Cortex of kidney (tissue), 1 donor: Measurements from ENCODE around the gene EGFR.

Experiments used
- DNase-seq: peaks from one replicate; lab custom pipeline; 2025; lab: John Stamatoyannopoulos, UW

The EGFR gene

DNA sequence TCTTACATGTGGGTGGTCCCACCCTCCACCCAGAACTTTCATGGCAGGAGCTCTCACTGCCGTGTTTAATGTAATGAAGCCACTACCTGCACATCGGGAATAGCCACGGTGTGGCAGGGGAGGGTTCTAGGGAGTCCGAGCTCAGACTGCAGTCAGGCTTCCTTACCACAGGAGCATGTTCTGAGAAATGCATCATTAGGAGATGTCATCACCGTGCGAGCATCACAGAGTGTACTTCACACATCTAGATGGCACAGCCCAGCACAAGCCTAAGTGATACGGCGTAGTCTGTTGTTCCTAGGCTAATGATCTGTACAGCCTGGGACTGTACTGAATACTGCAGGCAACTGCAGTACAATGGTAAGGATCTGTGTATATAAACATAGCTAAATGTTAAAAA, 193.4 kb downstream of the EGFR start:
- DNase-seq, result no peak

DNA sequence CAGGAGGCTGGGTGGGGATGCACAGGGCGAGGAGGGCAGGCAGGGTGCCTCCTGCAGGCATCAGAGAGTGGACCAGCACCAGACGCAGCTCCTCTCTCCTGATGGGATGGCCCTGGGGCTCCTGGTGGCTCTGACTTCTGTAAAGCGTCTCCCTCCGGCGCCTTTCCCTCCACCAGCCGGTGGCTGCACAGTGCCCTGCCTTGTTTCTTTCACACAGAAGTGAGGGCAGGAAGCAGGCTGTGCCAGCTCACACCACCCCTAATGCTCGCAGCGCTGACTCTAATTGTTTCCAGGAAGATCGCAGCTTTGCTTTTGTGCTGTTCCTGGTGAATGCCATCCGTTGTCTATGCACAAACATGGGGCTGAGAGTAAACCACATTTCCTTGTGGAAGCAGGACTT, 194.0 kb downstream of the EGFR start:
- no peak for DNase-seq

DNA sequence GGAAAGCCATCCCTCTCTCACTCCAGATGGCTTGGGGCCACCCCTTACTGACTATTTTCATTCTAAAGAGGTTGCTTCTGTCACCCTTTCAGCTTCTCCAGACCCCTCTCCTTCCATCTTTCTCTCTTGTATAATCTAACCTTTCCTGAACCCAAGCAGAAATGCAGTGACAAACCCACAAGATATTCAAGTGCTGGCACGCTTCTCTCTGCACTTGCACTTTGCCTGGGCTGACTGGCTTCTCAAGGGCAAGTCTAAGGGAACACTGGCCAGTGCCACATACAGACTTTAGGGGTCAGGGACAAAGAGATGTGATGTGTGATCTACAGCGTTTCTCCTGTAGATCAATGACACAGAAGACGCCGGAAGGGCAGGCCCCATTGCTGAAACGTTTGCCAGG, 195.9 kb downstream of the EGFR start:
- DNase-seq, result no peak

DNA sequence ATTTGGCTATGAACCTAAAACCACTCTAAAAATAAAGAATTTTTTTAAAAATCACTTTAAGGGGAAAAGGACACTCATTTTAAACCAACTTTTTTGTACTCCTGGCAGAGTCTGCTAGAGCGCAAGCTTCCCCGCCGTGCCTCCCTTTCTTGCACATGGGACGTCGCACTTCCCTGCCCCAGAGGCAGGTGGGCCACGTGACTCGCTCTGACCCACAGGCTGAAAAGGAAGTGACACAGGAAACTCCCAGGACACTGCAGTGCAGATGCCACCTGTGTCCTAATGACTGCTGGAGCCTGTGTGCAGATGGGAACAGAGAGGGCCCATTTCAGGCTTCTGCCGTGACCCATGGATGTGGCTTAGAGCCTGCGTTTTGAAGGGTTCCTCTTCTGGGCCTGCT, 204.2 kb downstream of the EGFR start:
- DNase-seq, result no peak

DNA sequence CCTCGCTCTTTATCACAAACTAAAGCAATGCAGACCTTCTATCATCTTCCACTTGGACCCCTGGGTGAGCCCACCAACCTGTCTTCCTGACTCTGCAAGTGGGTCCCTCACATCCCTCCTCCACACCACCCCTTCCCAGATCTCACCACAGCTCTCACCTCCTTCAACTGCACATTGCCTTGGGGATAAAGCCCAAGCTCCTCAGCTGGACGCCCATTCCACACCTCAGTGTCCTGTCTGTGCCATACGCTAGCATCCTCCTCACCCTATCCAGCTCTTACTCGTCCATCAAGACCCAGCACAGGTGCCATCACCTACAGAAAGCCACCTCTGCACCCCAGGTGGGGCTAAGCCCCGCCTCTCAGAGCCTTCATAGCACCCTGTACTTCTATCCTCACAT, 205.3 kb downstream of the EGFR start:
- no peak for DNase-seq

DNA sequence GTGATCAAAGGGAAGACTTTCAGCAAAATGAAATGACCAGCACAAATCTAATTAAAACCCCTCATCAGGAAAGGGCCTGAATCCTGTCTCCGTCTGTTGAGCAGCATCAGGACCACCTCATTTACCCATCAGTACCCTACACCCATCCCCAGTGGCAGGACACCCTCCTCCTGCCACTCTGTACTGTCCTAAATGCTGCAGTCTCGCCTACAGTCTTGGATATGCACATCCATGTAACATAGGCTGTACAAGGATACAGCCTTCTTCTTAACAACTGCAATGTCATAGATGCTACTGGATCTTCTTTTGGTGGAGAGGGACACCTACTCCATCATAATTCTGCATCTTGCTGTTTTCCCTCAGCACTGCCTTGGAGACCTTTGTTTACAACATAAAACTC, 206.0 kb downstream of the EGFR start:
- no peak for DNase-seq

DNA sequence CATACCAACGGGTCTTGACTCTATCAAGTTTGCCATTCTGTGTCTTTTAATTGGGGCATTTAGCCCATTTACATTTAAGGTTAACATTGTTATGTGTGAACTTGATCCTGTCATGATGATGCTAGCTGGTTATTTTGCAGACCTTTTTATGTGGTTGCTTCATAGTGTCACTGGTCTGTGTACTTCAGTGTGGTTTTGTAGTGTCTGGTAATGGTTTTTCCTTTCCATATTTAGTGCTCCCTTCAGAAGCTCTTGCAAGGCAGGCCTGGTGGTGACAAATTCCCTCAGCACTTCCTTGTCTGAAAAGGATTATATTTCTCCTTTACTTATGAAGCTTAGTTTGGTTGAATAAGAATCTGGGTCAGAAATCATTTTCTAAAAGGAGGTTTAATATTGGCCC, 211.2 kb downstream of the EGFR start:
- DNase-seq, result no peak

DNA sequence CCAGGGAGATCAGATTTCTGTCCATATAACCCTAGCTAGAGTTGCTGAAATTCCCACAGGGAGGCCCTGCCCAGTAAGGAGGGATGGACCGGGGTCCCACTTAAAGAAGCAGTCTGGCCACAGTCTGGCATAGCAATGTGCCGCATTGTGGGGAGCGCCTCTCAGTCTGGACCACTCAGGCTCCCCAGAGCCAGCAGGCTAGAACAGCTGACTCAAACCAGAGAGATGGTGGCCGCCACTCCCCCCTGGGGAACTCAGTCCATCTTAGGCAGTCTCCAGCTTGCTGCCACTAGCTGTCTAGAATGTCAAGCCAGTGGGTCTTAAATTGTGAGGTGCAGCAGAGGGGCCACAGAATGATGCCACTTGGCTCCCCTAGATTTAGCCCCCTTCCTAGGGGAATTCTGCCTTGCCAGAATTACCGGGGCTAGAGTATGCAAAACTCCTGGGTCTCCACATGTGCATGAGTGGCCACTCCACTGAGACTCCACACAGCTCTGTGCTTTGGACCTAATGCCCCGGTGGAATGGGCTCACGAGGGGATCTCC, 213.0 kb downstream of the EGFR start:
- no peak for DNase-seq

DNA sequence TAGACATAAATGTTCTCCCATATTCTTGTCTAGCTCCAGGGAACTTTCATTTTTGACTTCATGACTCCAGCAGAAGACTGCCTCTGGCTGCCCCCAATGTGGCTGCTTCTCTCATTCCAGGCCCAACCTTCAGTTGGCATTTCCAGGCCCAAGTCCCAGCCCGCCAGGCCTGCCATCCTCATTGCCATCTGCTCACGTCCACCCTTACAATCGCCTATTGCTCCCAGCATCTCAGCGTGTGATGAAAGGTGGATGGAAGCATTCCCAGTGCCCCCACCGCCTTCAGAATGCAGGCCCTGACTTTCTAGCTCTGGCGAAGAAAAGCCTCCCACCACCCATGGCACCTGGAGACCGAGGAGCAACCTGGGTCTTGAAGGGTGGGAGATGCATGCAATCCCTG, 214.2 kb downstream of the EGFR start:
- no peak for DNase-seq

DNA sequence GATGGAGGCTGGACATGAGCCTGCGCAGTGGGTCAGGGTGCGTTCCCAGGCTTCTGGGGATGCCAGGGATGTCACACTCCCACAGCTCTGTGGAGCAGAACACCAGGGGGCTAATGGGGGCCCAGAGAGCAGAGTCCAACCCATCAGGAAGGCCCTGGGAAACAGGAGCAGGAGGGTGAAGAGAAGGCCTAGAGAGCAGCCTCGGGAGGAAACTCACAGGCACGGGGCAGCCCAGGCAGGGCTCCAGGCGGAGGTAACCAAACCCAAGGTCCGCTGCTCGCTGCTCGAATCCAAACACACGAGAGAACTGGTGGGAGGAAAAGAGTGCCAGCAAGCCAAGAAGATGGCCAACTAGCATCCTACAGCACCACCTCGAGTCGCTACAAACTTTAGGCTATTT, 215.6 kb downstream of the EGFR start:
- no peak for DNase-seq

DNA sequence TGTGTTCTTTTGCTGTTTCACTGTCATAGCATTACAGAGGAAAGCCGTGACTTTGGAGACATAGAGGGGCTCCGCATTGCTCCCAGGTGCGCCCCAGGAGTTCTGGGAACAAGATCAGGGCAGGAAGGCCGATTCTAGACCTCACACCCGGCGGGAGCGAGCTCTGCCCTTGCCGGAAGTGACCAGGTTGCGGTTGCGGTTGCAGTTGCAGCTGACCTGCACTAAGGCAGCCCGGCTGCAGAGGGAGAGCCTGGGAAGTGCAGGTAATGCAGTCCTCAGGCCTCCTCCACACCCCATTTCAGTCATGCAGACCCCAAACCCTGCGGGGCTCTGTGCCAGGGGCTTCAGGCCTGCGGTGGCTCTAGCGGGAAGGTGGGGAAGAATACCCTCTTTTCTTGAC, 216.3 kb downstream of the EGFR start:
- no peak for DNase-seq

DNA sequence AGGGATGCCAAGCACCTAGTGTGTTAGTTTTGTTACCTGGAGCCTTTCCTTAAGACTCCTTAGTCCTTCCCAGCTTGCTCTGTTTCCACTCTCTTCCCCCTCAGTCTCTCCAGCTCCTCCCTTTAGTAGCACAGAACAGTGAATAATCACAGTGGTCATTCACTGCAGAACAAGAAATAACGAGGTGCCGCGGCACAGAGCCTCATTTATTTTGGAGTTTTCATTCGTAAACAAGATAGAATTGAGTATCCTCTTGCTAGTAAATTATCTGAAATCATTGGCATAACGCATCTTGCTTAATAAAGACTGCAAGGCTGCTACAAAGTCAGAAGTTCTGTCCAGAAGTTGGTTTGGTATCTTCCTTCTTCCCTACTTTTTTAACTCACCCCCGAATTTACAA, 217.0 kb downstream of the EGFR start:
- no peak for DNase-seq

DNA sequence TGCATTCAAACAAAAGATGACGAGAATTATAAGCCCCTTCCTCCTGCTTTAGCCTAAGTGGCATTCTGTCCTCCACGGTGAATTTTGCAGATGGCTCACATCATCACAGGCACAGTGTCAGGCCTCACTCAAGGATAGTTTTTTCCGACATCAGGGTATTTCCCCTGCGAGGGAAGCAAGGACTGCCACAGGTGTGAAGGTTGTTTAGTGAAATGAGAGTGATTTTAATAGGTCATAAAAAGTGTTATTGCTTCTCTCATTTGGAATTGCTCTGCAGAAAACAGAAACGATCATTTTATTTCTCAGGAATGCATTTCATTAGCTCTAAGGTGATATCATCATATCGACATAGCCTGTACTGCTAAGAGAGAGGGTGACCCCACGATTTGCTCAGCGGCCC, 217.7 kb downstream of the EGFR start:
- DNase-seq, result no peak

DNA sequence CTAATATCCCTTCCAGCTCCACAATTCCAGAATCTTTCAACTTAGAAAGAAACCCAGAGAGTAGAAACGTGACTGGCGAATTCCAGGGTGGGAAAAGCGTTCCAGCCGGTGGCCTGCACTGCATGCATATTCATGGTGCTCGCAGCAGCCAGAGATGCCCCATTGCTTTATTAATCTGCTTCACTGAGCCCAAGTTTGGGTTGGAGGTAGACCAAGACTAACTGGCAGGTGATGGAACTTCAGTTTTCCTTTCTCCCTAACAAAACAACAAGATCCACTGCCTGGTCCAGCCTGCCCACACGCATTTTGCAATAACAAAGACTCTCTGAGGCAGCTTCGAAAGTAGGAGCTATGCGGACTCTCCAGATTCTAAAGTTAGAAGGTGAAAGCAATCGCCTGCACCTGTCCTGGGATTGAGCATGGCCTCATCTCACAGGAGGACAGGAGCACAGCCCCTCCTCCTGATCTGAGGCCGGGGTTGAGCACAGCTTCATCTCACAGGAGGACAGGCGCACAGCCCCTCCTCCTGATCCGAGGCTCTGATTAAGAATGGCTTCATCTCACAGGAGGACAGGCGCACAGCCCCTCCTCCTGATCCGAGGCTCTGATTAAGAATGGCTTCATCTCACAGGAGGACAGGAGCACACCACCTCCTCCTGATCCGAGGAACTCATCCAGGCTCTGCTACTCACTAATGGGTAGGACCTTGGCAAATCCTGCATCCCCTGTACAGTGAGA, 218.5 kb downstream of the EGFR start:
- no peak for DNase-seq

DNA sequence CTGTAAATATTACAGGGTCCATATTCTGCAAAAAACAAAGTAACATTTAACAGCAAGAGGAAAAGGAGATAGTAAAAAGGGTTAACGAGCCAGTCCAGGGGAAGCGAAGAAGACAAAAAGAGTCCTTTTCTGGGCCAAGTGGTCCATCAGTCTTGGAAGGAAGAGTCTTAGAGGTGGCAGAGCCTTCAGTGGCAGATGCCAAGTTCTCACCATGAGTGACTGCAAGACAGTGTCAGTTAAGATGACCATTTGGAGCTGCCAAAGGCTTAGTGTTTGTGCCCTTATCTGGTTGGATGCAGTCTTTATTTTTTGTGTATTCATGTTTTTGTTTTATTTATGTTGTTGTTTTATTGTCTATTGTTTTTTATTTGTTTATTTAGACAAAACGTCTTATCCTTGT, 220.6 kb downstream of the EGFR start:
- DNase-seq, result no peak

DNA sequence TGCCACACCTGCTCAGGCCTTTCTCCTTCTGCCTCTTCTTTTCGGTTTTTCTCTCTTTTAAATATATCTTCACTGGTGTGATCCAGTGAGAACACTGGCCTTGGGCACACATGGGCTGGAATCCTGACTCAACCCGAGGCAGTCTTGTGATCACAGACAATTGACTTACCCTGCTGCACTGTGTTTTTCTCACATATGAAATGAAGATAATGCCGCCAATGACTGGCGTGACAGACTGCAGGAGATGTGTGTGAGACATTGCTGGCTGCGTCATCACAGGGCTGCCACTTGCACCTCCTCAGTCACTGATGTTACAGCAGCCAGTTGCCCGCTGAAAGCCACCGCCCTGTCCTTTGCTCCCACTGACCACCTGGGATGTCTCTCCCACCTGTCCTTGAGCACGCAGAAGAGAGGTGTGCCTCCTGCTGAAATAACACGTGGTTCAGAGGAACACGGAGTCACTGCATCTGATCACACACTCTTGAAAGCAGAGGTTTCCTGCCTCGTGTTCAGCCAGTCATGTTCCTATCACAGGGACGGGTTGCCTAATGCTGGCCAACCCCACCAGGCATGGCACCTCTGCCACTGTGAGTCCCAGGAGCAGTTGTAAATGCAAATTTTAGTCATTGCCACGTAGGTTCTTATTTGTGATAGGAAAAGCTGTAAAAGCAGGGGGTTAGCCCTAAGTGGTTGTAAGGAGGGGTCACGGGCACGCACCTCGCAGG, 221.8 kb downstream of the EGFR start:
- no peak for DNase-seq

DNA sequence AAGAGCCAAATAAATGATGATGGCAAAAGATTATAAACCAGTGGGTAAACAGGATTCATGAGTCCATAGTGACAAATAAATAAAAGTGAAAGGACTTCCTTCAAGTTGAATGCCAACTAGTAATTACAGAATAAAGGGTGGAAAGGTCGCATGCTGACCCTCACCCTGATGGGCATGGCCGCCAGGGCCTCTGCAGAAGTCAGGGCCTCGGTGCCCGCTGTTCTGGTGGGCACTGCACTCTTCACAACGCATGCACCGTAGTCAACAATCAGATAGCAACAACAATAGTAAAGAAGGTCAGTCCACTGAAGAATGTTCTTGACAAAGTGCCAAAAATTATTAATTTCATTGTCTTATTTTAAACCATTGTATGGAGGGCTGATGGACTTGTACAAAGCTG, 223.1 kb downstream of the EGFR start:
- no peak for DNase-seq

DNA sequence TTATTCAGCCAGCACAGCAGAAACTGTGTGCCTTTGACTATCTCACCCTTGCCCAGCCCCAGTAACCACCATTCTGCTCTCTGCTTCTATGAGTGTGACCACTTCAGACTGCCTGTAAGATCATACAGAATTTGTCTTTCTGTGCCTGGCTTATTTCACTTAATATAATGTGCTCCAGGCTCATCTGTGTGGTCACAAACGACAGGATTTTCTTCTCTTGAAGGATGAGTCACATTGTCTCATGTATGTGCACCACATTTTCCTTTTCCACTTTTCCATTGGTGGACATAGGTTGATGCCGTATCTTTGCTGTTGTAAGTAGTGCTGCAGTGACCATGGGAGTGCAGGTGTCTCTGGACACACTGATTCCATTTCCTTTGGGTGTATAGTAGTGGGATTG, 223.8 kb downstream of the EGFR start:
- no peak for DNase-seq

DNA sequence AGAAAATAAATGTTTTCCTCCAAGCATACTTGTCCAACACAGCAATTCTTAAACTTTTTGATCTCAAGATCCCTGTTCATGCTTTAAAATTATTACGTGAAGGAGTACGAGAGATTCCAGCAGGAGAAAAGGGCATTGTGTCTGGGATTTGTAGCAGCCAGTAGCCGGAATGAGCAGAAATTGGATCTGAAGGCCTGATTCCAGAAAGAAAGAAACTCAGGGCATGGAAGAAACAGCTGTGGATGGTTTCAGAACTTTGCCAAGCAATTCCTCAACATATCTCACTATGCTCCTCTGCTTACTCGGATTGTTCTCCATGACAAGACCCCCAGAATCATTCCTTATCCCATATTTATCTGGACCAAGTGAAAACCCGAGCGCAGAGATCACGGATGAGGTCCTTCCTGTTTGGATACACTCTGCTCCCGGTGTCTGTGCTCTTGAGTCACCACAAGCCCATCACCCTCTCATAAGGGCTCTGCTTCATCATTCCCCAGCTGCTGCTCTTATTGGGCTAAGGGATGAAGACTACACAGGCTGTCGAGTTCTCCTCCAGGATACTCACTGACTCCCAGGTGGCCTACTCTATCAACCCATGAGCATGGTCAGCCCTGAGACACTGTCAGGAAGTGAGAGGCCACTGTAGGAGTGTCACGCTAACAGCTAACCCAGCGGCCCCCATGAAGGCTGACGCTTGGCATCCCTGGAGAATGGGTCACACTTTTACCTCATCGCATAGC, 225.4 kb downstream of the EGFR start:
- no peak for DNase-seq

DNA sequence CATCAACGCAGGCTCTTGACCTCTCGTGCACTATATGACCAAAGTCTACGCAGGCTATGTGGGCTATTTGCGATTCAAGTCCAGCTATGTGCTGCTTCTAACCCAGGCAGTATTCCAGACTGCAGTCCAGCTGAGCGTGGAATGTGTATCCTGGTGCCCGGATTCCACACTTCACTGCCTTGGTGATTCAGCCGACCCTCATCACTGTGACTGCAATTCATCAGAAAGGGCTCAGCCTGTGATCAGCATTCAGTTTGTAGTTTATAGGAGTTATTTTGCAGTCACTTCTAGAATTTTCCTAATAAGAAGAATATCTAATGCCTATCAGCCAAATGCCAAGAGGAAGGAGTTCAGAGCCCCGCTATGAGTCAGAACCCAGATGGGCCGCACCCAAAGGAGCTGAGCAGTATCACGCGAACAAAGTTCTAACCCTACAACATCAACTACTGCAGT, 226.5 kb downstream of the EGFR start:
- DNase-seq, result no peak

DNA sequence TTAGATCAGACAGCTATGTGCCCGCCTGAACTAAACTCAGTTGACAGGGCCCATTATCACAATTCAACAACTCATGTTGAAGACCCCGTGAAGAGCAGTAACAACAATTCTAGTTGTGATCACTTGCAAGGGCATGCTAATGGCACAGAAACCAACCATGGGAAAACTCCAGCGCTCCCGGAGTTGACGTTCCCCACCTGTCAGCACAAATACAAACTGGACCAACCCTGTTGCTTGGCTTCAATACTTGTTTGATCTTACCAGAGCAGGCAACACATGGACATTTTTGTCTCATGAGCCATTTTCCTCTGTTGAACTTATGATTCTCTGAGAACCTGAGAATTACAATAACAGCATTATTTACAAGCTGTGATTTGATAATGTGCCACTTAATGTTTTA, 227.4 kb downstream of the EGFR start:
- DNase-seq, result no peak

DNA sequence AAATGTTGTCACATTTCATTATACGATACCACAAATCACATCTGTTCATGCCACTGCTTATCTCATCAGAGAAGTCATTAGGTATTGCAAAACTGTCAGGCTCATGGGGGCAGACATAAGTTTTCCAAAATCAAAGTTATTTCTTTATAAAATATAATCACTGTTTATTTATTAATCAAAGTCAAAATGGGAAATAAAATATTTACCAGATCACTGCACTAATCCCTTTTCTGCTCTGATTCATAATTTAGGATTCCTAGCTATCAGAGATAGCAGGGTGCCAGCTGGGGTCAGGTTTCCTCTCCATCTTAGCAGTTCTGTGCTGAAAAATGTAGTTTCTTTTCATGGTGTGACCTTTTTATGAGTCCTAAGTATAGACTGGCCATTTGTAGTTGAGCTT, 228.6 kb downstream of the EGFR start:
- DNase-seq, result no peak

DNA sequence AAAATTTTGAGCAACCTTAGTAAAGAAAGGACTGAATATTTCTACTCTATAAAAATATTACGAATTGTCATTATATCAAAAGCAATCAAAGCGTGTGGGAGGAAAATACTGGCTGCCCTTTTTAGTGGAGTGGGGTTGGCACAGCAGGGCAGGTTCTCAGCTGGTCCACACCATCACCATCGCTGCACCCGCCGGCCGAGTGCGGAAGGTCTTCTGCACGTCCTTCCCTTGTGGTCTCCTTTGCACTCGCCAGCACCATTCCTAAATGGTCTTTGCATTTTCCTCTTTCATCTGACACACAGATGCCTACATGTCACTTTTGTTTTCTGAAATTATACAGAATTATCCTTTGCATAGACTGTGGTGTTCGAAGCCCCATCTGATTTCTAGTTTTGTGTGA, 229.7 kb downstream of the EGFR start:
- no peak for DNase-seq
